HepG2 (cell line): ENCODE results near the gene SLC12A9. TPM values are rescaled to one million over a fixed set of nuclear protein-coding genes. Genes with fewer than 3 reads are reported as not detected.

ENCODE experiments used
- ATAC-seq: fragments of 200-7000 bp; cut with Tn5 transposase; 3 replicates; pipeline ENCODE4 v1.9.1; 2020; ENCODE audit warnings: mild to moderate bottlenecking, moderate library complexity
- BruUV-seq: library from RNA; stranded (reverse); fragments of 400-500 nt; replicated peaks from 2 replicates; lab custom pipeline; 2021; lab: Mats Ljungman, UMichigan
- CTCF ChIA-PET: fragments of 300-600 bp; formaldehyde crosslinking; extraction: SDS; loops from one replicate; lab custom pipeline; 2021; ENCODE audit warnings: low total read pairs, inconsistent platforms, low intra/inter-chr PET ratio; lab: Yijun Ruan, JAX
- POLR2A ChIA-PET: fragments of 350-600 bp; sonication (Branson Sonifier 250); formaldehyde crosslinking; loops from one replicate; lab custom pipeline; 2020; ENCODE audit warnings: antibody characterized with exemption, inconsistent platforms; lab: Yijun Ruan, JAX
- DNase-seq: peaks from one replicate; pipeline ENCODE4 v3.0.0-alpha.2; 2015; ENCODE audit warnings: low spot score
- FAIRE-seq: peaks from 3 replicates; lab custom pipeline; 2011; peaks lifted over from hg19 to GRCh38; lab: Jason Lieb, UNC
- H2AFZ ChIP-seq: one replicate; pipeline ENCODE4 v1.6.1; 2011; ENCODE audit warnings: low read length, inconsistent platforms
- H3K27ac ChIP-seq: fragments of 300-600 bp; 3 replicates; pipeline ENCODE4 v1.8.0; 2011; ENCODE audit warnings: mixed run types, mild to moderate bottlenecking, mixed read lengths, low read length, inconsistent platforms; ENCODE audit not compliant: insufficient read depth; ENCODE audit errors: extremely low read length
- H3K27me3 ChIP-seq, 2 experiments: fragments of 200-600 bp in 1 of 2; 2 replicates in 1 of 2; 3 replicates in 1 of 2; pipeline versions ENCODE4 v1.6.0 to v1.8.0; 2011; ENCODE audit warnings: low read length in 2 of 2, mild to moderate bottlenecking in 2 of 2, moderate library complexity in 2 of 2, inconsistent platforms in 1 of 2; ENCODE audit not compliant: insufficient read depth in 2 of 2, control insufficient read depth in 1 of 2
- H3K36me3 ChIP-seq, 2 experiments: fragments of 200-600 bp in 1 of 2; replicated peaks in 1 of 2; 2 replicates in 1 of 2; 3 replicates in 1 of 2; pipeline versions ENCODE4 v1.5.1 to v1.8.0; 2011; ENCODE audit warnings: low read length in 2 of 2, inconsistent platforms in 1 of 2; ENCODE audit not compliant: insufficient read depth in 2 of 2, control insufficient read depth in 1 of 2
- H3K4me1 ChIP-seq: 2 replicates; pipeline ENCODE4 v1.5.1; 2012; ENCODE audit warnings: low read length, inconsistent platforms; ENCODE audit not compliant: insufficient read depth
- H3K4me2 ChIP-seq: 2 replicates; pipeline ENCODE4 v1.6.0; 2011; ENCODE audit warnings: low read depth, low read length, inconsistent platforms
- H3K4me3 ChIP-seq, 3 experiments: fragments of 200-600 bp in 1 of 3; sonication (generic), shearing (Covaris generic) in 1 of 3; replicated peaks in 1 of 3; 2 replicates each; pipeline ENCODE4 v1.5.1; 2011 to 2016; ENCODE audit warnings: low read length in 3 of 3, inconsistent platforms in 2 of 3, low read depth in 2 of 3, mild to moderate bottlenecking in 2 of 3, control low read depth in 1 of 3, mixed read lengths in 1 of 3; ENCODE audit not compliant: insufficient read depth in 1 of 3
- H3K79me2 ChIP-seq: one replicate; pipeline ENCODE4 v1.6.1; 2011; ENCODE audit warnings: low read length, inconsistent platforms; ENCODE audit not compliant: insufficient read depth
- H3K9ac ChIP-seq: 2 replicates; pipeline ENCODE4 v1.6.0; 2011; ENCODE audit warnings: mild to moderate bottlenecking, low read depth, low read length, inconsistent platforms; ENCODE audit not compliant: insufficient read depth
- H3K9me3 ChIP-seq: 2 replicates; pipeline ENCODE4 v1.5.1; 2012; ENCODE audit warnings: mild to moderate bottlenecking, low read length
- H4K20me1 ChIP-seq: 2 replicates; pipeline ENCODE4 v1.6.0; 2011; ENCODE audit warnings: inconsistent platforms, mild to moderate bottlenecking, low read length, moderate library complexity; ENCODE audit not compliant: insufficient read depth
- KDM5B ChIP-seq: sonication (generic); formaldehyde crosslinking; IDR thresholded peaks from 2 replicates; pipeline ENCODE4 v1.4.0; 2020; ENCODE audit warnings: missing genetic modification reagents, mild to moderate bottlenecking, borderline replicate concordance
- MED1 ChIP-seq: sonication (generic); formaldehyde crosslinking; IDR thresholded peaks from 2 replicates; pipeline ENCODE4 v1.4.0; 2020; ENCODE audit warnings: missing genetic modification reagents
- POLR2G ChIP-seq: fragments of 200-400 bp; formaldehyde crosslinking; IDR thresholded peaks from 2 replicates; pipeline ENCODE4 v1.6.1; 2018; ENCODE audit warnings: mild to moderate bottlenecking, low read depth, low read length, moderate library complexity
- PRPF4 ChIP-seq: fragments of 200-400 bp; formaldehyde crosslinking; IDR thresholded peaks from 2 replicates; pipeline ENCODE4 v1.6.1; 2016; ENCODE audit warnings: low read length, low read depth; ENCODE audit not compliant: poor library complexity, severe bottlenecking
- RBFOX2 ChIP-seq: fragments of 200-400 bp; formaldehyde crosslinking; IDR thresholded peaks from 2 replicates; pipeline ENCODE4 v1.6.1; 2017; ENCODE audit warnings: low read depth, mild to moderate bottlenecking, low read length
- RBM22 ChIP-seq: fragments of 200-400 bp; formaldehyde crosslinking; optimal IDR thresholded peaks from 2 replicates; pipeline ENCODE3; 2017; ENCODE audit warnings: mild to moderate bottlenecking, low read length, moderate library complexity
- SNAI1 ChIP-seq: sonication (generic); formaldehyde crosslinking; IDR thresholded peaks from 2 replicates; pipeline ENCODE4 v1.5.0; 2020; ENCODE audit warnings: mild to moderate bottlenecking, missing genetic modification reagents, borderline replicate concordance
- STAT5B ChIP-seq: sonication (generic); formaldehyde crosslinking; IDR thresholded peaks from 2 replicates; pipeline ENCODE4 v1.4.0; 2020; ENCODE audit warnings: missing genetic modification reagents
- ZFP90 ChIP-seq: sonication (generic); formaldehyde crosslinking; IDR thresholded peaks from 2 replicates; pipeline ENCODE4 v1.8.0; 2022; ENCODE audit warnings: missing genetic modification reagents, mild to moderate bottlenecking, inconsistent platforms, borderline replicate concordance
- ZNF225 ChIP-seq: sonication (generic); formaldehyde crosslinking; IDR thresholded peaks from 2 replicates; pipeline ENCODE4 v1.4.0; 2020; ENCODE audit warnings: mild to moderate bottlenecking, missing genetic modification reagents
- ZNF547 ChIP-seq: sonication (generic); formaldehyde crosslinking; IDR thresholded peaks from 2 replicates; pipeline ENCODE4 v1.5.1; 2020; ENCODE audit warnings: mild to moderate bottlenecking, missing genetic modification reagents
- ZNF629 ChIP-seq: sonication (generic); formaldehyde crosslinking; conservative IDR thresholded peaks from 2 replicates; pipeline ENCODE4 v1.5.0; 2020; ENCODE audit warnings: missing genetic modification reagents
- WGBS: methylation state at CpG from one replicate; pipeline ENCODE4 v1.1.6; 2017; ENCODE audit warnings: low lambda C conversion rate; 5-methylcytosine and 5-hydroxymethylcytosine counted together
- in situ Hi-C: cut with HindIII; loops from 2 replicates; pipeline ENCODE4 v1.10.0; 2017; ENCODE audit warnings: low pct_unique_long_range_greater_than_20kb; ENCODE audit not compliant: extremely low pct_ligation_motif_present
- intact Hi-C: fragments of 100-400 bp; cut with micrococcal nuclease; formaldehyde crosslinking; loops from one replicate; pipeline ENCODE4 v1.10.0; 2022; ENCODE audit not compliant: unreplicated experiment
- polyA plus RNA-seq, 8 experiments: library from polyadenylated mRNA; depleted of rRNA in 3 of 8; stranded (reverse) in 7 of 8; unstranded in 1 of 8; fragments of >200 nt; fragmentation: Illumina TruSeq in 4 of 8; extraction: Trizol in 4 of 8; gene quantifications; 2 replicates each; pipeline versions ENCODE4 v1.2.1 to v1.2.3, GENCODE V29; 2011 to 2016; ENCODE audit warnings: low read depth in 4 of 8, missing spikeins in 1 of 8, mixed read lengths in 1 of 8; ENCODE audit not compliant: insufficient read depth in 1 of 8
- total RNA-seq, 5 experiments: library from RNA; depleted of rRNA; stranded (reverse); fragments of >200 nt; fragmentation: Illumina TruSeq; extraction: Trizol; gene quantifications; 2 replicates each; pipeline ENCODE4 v1.2.3, GENCODE V29; 2016; ENCODE audit warnings: low read depth in 1 of 5
- TF ChIP-seq, protein P1 (sequence below): sonication (generic); formaldehyde crosslinking; IDR thresholded peaks from 2 replicates; pipeline ENCODE4 v1.4.0; 2020; ENCODE audit warnings: missing genetic modification reagents

SLC12A9 gene
- total and polyA plus RNA-seq, 2 of the 13 experiments (the other 11 are each of a cell fraction or from before 2014, with no cell fraction given) = 8.7 to 16.6 TPM

DNA sequence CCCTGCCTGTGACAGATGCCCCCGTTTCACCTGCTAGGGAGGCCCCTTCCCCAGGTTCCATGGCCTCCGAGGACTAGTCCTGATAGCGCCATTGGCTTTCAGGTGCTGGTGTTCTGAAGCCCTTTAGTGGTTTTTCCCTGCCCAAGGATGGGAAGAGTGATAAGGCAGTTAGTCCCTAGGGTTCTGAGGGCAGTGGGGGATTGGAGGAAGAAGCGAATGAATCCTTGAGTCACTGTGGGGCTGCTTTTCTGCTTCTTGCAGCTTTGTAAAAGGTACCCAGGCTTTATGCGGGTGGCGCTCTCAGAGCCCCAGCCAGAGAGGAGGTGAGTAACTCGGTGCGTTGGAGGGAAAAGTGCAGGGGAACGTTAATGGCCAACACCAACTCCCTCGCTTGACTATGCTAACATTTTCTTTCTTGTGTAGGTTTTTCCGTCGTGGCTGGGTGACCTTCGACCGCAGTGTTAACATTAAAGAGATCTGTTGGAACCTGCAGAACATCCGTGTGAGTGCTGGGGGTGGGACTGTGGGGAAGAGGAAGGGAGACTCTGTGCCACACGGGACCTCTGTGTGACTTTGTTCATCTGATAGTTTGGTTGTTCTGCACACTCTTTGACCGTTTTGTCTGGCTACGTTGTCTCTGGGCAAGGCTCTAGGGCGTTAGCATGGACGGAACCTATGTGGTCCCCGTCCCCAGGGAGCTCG, 33.1 kb downstream of the SLC12A9 start:
- intact Hi-C loops (no loop called here), in situ Hi-C loops (loop anchor here (25.0 kb wide), 1 partner anchor 402 kb away; no protein-coding TSS in a partner anchor)
- Histone ChIP-seq H3K79me2 (peaks cover 15% of the 10 kb centered on the region), H3K36me3 (peaks cover 37 to 78% of the 10 kb centered on the region in 2 experiments), H4K20me1 (no peaks in the 10 kb centered on the region), H3K4me3 (no peak overlapping the region), H3K9ac (no peak overlapping the region), H3K4me1 (peaks cover 51% of the 10 kb centered on the region), H3K4me2 (no peak overlapping the region), H3K27me3 (no peaks in the 10 kb centered on the region), H3K27ac (no peak overlapping the region), H2AFZ (no peak overlapping the region), H3K9me3 (no peaks in the 10 kb centered on the region)
- POLR2A ChIA-PET = interaction anchor here (6.0 kb wide), 1 partner anchor 10 kb away, joined by 141 read pairs; the partner anchor contains the start of gene SRRT
- ATAC-seq (no peak), FAIRE-seq (no peak), DNase-seq (no peak)
- peak; percentile 42; the same call in 1 of the 2 replicates for TF ChIP-seq POLR2G
- TF ChIP-seq, protein P1, sequence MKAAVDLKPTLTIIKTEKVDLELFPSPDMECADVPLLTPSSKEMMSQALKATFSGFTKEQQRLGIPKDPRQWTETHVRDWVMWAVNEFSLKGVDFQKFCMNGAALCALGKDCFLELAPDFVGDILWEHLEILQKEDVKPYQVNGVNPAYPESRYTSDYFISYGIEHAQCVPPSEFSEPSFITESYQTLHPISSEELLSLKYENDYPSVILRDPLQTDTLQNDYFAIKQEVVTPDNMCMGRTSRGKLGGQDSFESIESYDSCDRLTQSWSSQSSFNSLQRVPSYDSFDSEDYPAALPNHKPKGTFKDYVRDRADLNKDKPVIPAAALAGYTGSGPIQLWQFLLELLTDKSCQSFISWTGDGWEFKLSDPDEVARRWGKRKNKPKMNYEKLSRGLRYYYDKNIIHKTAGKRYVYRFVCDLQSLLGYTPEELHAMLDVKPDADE (CRISPR knock-in tag) = no peak
- CTCF ChIA-PET = no interaction called here
- 79% methylated on average over 22 of the region's 22 CpGs for WGBS
- BruUV-seq = no TSS peak

DNA sequence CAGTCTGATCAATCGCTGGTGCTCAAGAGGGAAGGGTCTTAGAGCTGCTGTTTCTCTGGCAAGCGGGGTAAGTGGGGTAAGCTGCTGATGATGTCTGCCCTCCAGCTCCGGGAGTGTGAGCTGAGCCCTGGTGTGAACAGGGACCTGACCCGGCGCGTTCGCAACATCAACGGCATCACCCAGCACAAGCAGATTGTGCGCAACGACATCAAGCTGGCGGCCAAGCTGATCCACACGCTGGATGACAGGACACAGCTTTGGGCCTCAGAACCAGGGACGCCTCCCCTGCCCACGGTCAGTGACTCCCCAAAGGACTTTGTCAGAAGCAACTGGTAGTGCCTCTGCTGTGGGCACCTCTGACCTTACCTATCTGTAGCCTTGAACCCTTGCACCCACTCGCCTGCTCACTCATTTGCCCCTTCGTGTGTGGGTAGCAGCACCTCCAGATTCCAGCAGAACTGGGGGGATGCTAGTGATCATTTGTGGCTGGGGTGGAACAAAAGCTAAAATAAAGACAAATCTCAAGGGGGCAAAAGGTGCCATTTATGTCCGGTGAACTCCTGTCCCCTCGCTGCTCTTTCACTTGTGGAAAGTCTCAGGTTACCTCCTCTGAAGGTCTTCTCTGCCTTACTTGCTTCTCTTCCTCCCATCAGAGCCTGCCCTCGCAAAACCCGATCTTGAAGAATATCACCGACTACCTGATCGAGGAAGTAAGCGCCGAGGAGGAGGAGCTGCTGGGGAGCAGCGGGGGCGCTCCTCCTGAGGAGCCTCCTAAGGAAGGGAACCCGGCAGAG, 33.8 kb downstream of the SLC12A9 start:
- peaks cover 11% of the 10 kb centered on the region for H3K79me2 ChIP-seq
- TF ChIP-seq POLR2G (peak; percentile 55; the same call in 1 of the 2 replicates), KDM5B (CRISPR knock-in tag) (no peak), ZNF225 (no peak), RBM22 (peak; percentile 33), RBFOX2 (peak; percentile 30; the same call in 1 of the 2 replicates), SNAI1 (CRISPR knock-in tag) (no peak), PRPF4 (peak; percentile 9), STAT5B (no peak), ZFP90 (no peak), ZNF547 (CRISPR knock-in tag) (no peak), MED1 (CRISPR knock-in tag) (no peak), ZNF629 (peak; percentile 52)

More for the DNA sequence above, 33.8 kb downstream of the SLC12A9 start:
- intact Hi-C loops = no loop called here
- no peak overlapping the region for H3K9ac ChIP-seq
- FAIRE-seq (no peak), ATAC-seq (no peak), DNase-seq (no peak)
- ChIA-PET CTCF (no interaction called here), POLR2A (interaction anchor here (6.0 kb wide), 1 partner anchor 11 kb away, joined by 141 read pairs; the partner anchor contains the start of gene SRRT)
- no peak overlapping the region for H3K4me2 ChIP-seq
- no peaks in the 10 kb centered on the region for H3K9me3 ChIP-seq
- H3K36me3 ChIP-seq = peaks cover 34 to 71% of the 10 kb centered on the region in 2 experiments
- in situ Hi-C loops = loop anchor here (25.0 kb wide), 1 partner anchor 401 kb away; no protein-coding TSS in a partner anchor
- H3K4me1 ChIP-seq = peaks cover 58% of the 10 kb centered on the region
- no peak overlapping the region for H3K4me3 ChIP-seq
- no peaks in the 10 kb centered on the region for H4K20me1 ChIP-seq
- no TSS peak for BruUV-seq
- WGBS = 98% methylated on average over 23 of the region's 27 CpGs
- H2AFZ ChIP-seq = no peak overlapping the region
- H3K27me3 ChIP-seq = no peaks in the 10 kb centered on the region
- H3K27ac ChIP-seq = no peak overlapping the region
